ENCODE measurements around the gene BMP6. TPM values are rescaled to one million over a fixed set of nuclear protein-coding genes. Genes with fewer than 3 reads are reported as not detected.

The BMP6 gene
- polyA plus RNA-seq, 1 experiment, result 0.77 TPM

- no peaks in the 10 kb centered on the region for H3K27me3 ChIP-seq (ENCODE audit: control insufficient read depth, insufficient read depth, low read length)
- CTCF ChIA-PET, result no interaction called here
- no peaks in the 10 kb centered on the region for H3K9me3 ChIP-seq (ENCODE audit: control insufficient read depth, insufficient read depth, low read length)
- TF ChIP-seq CTCF (IDR thresholded peaks at IDR 0.05; ENCODE audit: low read depth, low read length), result no peak
- POLR2A ChIA-PET, result no interaction called here
- no peak for DNase-seq (ENCODE audit: low read depth, low spot score)
- H3K4me3 ChIP-seq (ENCODE audit: low read depth, low read length), result no peak overlapping the region
- no peak overlapping the region for H3K27ac ChIP-seq (ENCODE audit: low read depth, low read length)
Measured at GRCh38 chr6:7821426-7821825, 95.5 kb downstream of the BMP6 start.

DNA sequence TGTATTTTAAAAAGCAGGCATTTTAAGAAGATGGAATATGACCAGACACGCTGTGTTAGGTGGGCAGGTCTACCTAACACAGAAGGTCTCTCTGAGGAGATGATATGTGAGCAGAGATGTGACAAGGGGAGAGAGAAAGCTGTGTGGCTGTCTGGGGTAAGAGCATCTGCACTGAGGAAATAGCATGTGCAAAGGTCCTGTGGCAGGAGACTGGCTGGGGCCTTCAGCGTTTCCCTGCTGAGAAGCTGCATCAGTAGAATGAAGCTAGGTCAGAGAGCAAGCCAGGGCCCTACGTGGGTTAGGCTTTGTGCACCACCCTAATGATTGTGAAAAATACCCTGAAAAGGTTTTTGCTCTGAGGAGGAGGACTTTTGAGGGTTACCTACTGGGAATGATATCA lies 97.7 kb downstream of the BMP6 start:
- no peak for TF ChIP-seq CTCF (IDR thresholded peaks at IDR 0.05; ENCODE audit: low read depth, low read length)
- no peaks in the 10 kb centered on the region for H3K9me3 ChIP-seq (ENCODE audit: control insufficient read depth, insufficient read depth, low read length)
- no peak overlapping the region for H3K27ac ChIP-seq (ENCODE audit: low read depth, low read length)
- DNase-seq (ENCODE audit: low read depth, low spot score), result no peak
- peaks cover 3% of the 10 kb centered on the region for H3K27me3 ChIP-seq (ENCODE audit: control insufficient read depth, insufficient read depth, low read length)
- H3K4me3 ChIP-seq (ENCODE audit: low read depth, low read length), result no peak overlapping the region
- ChIA-PET CTCF (no interaction called here), POLR2A (no interaction called here)

DNA sequence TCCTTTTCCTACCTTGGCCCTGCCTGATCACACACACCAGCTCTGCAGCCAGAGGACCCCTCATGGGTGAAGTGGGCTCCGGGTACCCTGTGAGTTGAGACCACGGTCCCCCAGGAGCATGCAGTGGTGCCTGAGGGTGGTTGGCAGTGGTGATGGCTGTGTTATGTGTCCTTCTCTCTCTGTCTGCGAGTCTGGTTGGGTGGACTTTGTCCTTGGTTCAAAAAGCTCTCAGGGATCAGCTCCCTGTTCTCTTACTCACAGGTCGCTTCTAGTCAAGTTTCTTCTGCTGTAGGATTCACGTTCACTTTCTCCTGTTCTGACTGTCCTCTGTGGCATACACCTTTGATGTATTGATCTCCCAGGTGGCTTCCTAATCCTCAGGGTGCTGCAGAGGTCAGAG lies 100.1 kb downstream of the BMP6 start:
- CTCF ChIA-PET, result no interaction called here
- Histone ChIP-seq H3K27ac (ENCODE audit: low read depth, low read length) (no peak overlapping the region), H3K4me3 (ENCODE audit: low read depth, low read length) (no peak overlapping the region), H3K9me3 (ENCODE audit: control insufficient read depth, insufficient read depth, low read length) (no peaks in the 10 kb centered on the region), H3K27me3 (ENCODE audit: control insufficient read depth, insufficient read depth, low read length) (peaks cover 3% of the 10 kb centered on the region)
- no peak for TF ChIP-seq CTCF (IDR thresholded peaks at IDR 0.05; ENCODE audit: low read depth, low read length)
- POLR2A ChIA-PET, result no interaction called here
- DNase-seq (ENCODE audit: low read depth, low spot score), result no peak

DNA sequence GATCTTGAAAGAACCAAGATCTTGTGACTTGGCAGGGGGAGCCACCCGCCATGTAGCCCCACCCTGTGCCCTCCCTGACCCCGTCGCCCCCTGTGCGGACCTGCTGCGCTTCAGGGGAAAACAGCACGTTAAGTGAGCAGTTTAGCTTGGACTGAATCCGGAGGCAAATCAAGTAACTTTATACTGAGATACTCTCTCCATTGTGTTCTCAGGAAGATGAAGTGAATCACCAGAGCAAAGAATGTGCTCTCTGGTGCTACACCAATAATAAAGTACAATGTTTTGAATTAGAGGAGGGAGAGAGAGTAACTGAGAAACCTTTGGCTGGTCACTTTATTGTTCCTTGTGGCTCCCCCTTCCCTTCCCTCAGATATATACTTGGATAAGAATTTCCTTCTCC lies 101.2 kb downstream of the BMP6 start:
- no peak for TF ChIP-seq CTCF (IDR thresholded peaks at IDR 0.05; ENCODE audit: low read depth, low read length)
- Histone ChIP-seq H3K4me3 (ENCODE audit: low read depth, low read length) (no peak overlapping the region), H3K9me3 (ENCODE audit: control insufficient read depth, insufficient read depth, low read length) (no peaks in the 10 kb centered on the region), H3K27ac (ENCODE audit: low read depth, low read length) (no peak overlapping the region), H3K27me3 (ENCODE audit: control insufficient read depth, insufficient read depth, low read length) (peaks cover 3% of the 10 kb centered on the region)
- ChIA-PET CTCF (interaction anchor here (0.6 kb wide), 1 partner anchor 105 kb away, joined by 5 read pairs; no protein-coding TSS in a partner anchor), POLR2A (no interaction called here)
- DNase-seq (ENCODE audit: low read depth, low spot score), result no peak

- Histone ChIP-seq H3K27ac (ENCODE audit: low read depth, low read length) (no peak overlapping the region), H3K27me3 (ENCODE audit: control insufficient read depth, insufficient read depth, low read length) (peaks cover 5% of the 10 kb centered on the region), H3K9me3 (ENCODE audit: control insufficient read depth, insufficient read depth, low read length) (no peaks in the 10 kb centered on the region), H3K4me3 (ENCODE audit: low read depth, low read length) (no peak overlapping the region)
- ChIA-PET POLR2A (no interaction called here), CTCF (no interaction called here)
- no peak for DNase-seq (ENCODE audit: low read depth, low spot score)
- no peak for TF ChIP-seq CTCF (IDR thresholded peaks at IDR 0.05; ENCODE audit: low read depth, low read length)
Measured at GRCh38 chr6:7828124-7828523, 102.2 kb downstream of the BMP6 start.

Measured in AG04450 (cell line).